HEK293 (cell line): ENCODE results near the gene RNF181.

Source experiments
- CTCF ChIA-PET: fragments of 350-600 bp; formaldehyde crosslinking; extraction: SDS; loops from one replicate; lab custom pipeline; 2021; ENCODE audit warnings: antibody characterized with exemption; lab: Yijun Ruan, JAX
- POLR2A ChIA-PET: fragments of 300-600 bp; formaldehyde crosslinking; extraction: SDS; loops from one replicate; lab custom pipeline; 2020; ENCODE audit warnings: antibody characterized with exemption, inconsistent platforms; lab: Yijun Ruan, JAX
- H3K27ac ChIP-seq: fragments of 200-500 bp; sonication (Bioruptor generic); 2 replicates; pipeline ENCODE4 v1.5.1; 2014; ENCODE audit warnings: low read depth, low read length, control low read depth, inconsistent platforms; ENCODE audit errors: extremely low read depth
- H3K36me3 ChIP-seq, 2 experiments: fragments of 200-500 bp in 1 of 2; sonication (Bioruptor generic) in 1 of 2; 1 replicate in 1 of 2; 2 replicates in 1 of 2; pipeline ENCODE4 v1.5.1; 2014 to 2017; ENCODE audit warnings: inconsistent platforms in 2 of 2, low read length in 2 of 2; ENCODE audit not compliant: control insufficient read depth in 2 of 2, insufficient read depth in 1 of 2
- H3K4me1 ChIP-seq: fragments of 200-500 bp; sonication (Bioruptor generic); 2 replicates; pipeline ENCODE4 v1.5.1; 2014; ENCODE audit warnings: mild to moderate bottlenecking, low read length, inconsistent platforms; ENCODE audit not compliant: control insufficient read depth, insufficient read depth
- H3K4me3 ChIP-seq: 2 replicates; pipeline ENCODE4 v1.5.1; 2011; ENCODE audit warnings: low read depth, mild to moderate bottlenecking, control low read depth, low read length, moderate library complexity
- H3K9me3 ChIP-seq: fragments of 200-500 bp; sonication (Bioruptor generic); 2 replicates; pipeline ENCODE4 v1.5.1; 2014; ENCODE audit warnings: low read depth, low read length, inconsistent platforms; ENCODE audit not compliant: control insufficient read depth, insufficient read depth
- GLI2 ChIP-seq: fragments of 450-650 bp; formaldehyde crosslinking; IDR thresholded peaks from 2 replicates; pipeline ENCODE4; 2017; ENCODE audit warnings: missing biosample characterization, missing genetic modification characterization, low read depth, borderline replicate concordance
- HOXA7 ChIP-seq: sonication (generic); formaldehyde crosslinking; IDR thresholded peaks from 2 replicates; pipeline ENCODE4 v1.8.1; 2022; ENCODE audit warnings: missing genetic modification reagents, borderline replicate concordance
- HOXD13 ChIP-seq: sonication (generic); formaldehyde crosslinking; IDR thresholded peaks from 2 replicates; pipeline ENCODE4 v1.8.0; 2022; ENCODE audit warnings: missing genetic modification reagents, borderline replicate concordance
- KLF16 ChIP-seq: fragments of 450-650 bp; formaldehyde crosslinking; IDR thresholded peaks from 2 replicates; pipeline ENCODE4 v1.5.1; 2017; ENCODE audit warnings: missing biosample characterization, missing genetic modification characterization
- MYNN ChIP-seq: fragments of 450-650 bp; formaldehyde crosslinking; IDR thresholded peaks from 2 replicates; pipeline ENCODE4 v1.5.1; 2016; ENCODE audit warnings: missing biosample characterization, missing genetic modification characterization, borderline replicate concordance
- SP3 ChIP-seq: fragments of 450-650 bp; formaldehyde crosslinking; IDR thresholded peaks from 2 replicates; pipeline ENCODE4 v1.5.1; 2016; ENCODE audit warnings: missing biosample characterization, missing genetic modification characterization
- WT1 ChIP-seq: fragments of 450-650 bp; formaldehyde crosslinking; IDR thresholded peaks from 2 replicates; pipeline ENCODE4 v1.5.1; 2016; ENCODE audit warnings: missing biosample characterization, missing genetic modification characterization
- ZBTB11 ChIP-seq: fragments of 450-650 bp; formaldehyde crosslinking; conservative IDR thresholded peaks from 2 replicates; pipeline ENCODE4 v1.5.1; 2016; ENCODE audit warnings: low read depth, missing biosample characterization, missing genetic modification characterization
- ZBTB20 ChIP-seq: fragments of 450-650 bp; formaldehyde crosslinking; IDR thresholded peaks from 2 replicates; pipeline ENCODE4 v1.5.1; 2016; ENCODE audit warnings: missing biosample characterization, missing genetic modification characterization
- ZFP3 ChIP-seq: fragments of 450-650 bp; formaldehyde crosslinking; IDR thresholded peaks from 2 replicates; pipeline ENCODE4 v1.5.1; 2016; ENCODE audit warnings: low read depth, missing biosample characterization, missing genetic modification characterization
- ZIC2 ChIP-seq: fragments of 450-650 bp; formaldehyde crosslinking; IDR thresholded peaks from 2 replicates; pipeline ENCODE4 v1.5.1; 2016; ENCODE audit warnings: missing biosample characterization, missing genetic modification characterization
- ZNF114 ChIP-seq: fragments of 450-650 bp; formaldehyde crosslinking; IDR thresholded peaks from 2 replicates; pipeline ENCODE4 v1.5.0; 2017; ENCODE audit warnings: missing biosample characterization, missing genetic modification characterization
- ZNF169 ChIP-seq: fragments of 450-650 bp; formaldehyde crosslinking; IDR thresholded peaks from 2 replicates; pipeline ENCODE4 v1.5.1; 2016; ENCODE audit warnings: missing biosample characterization, missing genetic modification characterization
- ZNF19 ChIP-seq: fragments of 450-650 bp; formaldehyde crosslinking; IDR thresholded peaks from 2 replicates; pipeline ENCODE4; 2016; ENCODE audit warnings: missing biosample characterization, missing genetic modification characterization, low read depth
- ZNF248 ChIP-seq: fragments of 450-650 bp; formaldehyde crosslinking; IDR thresholded peaks from 2 replicates; pipeline ENCODE4 v1.5.1; 2017; ENCODE audit warnings: missing biosample characterization, missing genetic modification characterization
- ZNF292 ChIP-seq: fragments of 450-650 bp; formaldehyde crosslinking; IDR thresholded peaks from 2 replicates; pipeline ENCODE4 v1.5.1; 2016; ENCODE audit warnings: low read depth, missing biosample characterization, missing genetic modification characterization, borderline replicate concordance
- ZNF324 ChIP-seq: fragments of 450-650 bp; formaldehyde crosslinking; IDR thresholded peaks from 2 replicates; pipeline ENCODE4 v1.5.1; 2016; ENCODE audit warnings: missing biosample characterization, missing genetic modification characterization
- ZNF37A ChIP-seq: fragments of 450-650 bp; IDR thresholded peaks from 2 replicates; pipeline ENCODE4 v1.5.1; 2018; ENCODE audit warnings: missing biosample characterization, missing genetic modification characterization
- ZNF423 ChIP-seq: fragments of 450-650 bp; formaldehyde crosslinking; IDR thresholded peaks from 2 replicates; pipeline ENCODE4 v1.5.1; 2016; ENCODE audit warnings: missing biosample characterization, missing genetic modification characterization
- ZNF433 ChIP-seq: fragments of 450-650 bp; formaldehyde crosslinking; IDR thresholded peaks from 2 replicates; pipeline ENCODE4 v1.5.1; 2016; ENCODE audit warnings: missing biosample characterization, missing genetic modification characterization, low read depth
- ZNF514 ChIP-seq: fragments of 450-650 bp; formaldehyde crosslinking; IDR thresholded peaks from 2 replicates; pipeline ENCODE4 v1.5.1; 2016; ENCODE audit warnings: missing biosample characterization, missing genetic modification characterization
- ZNF561 ChIP-seq: fragments of 450-650 bp; IDR thresholded peaks from 2 replicates; pipeline ENCODE4 v1.5.1; 2018; ENCODE audit warnings: missing biosample characterization, missing genetic modification characterization, borderline replicate concordance
- ZNF645 ChIP-seq: fragments of 450-650 bp; formaldehyde crosslinking; IDR thresholded peaks from 2 replicates; pipeline ENCODE4; 2016; ENCODE audit warnings: missing biosample characterization, missing genetic modification characterization
- ZNF664 ChIP-seq: fragments of 450-650 bp; formaldehyde crosslinking; IDR thresholded peaks from 2 replicates; pipeline ENCODE4 v1.5.1; 2016; ENCODE audit warnings: missing biosample characterization, missing genetic modification characterization
- ZNF792 ChIP-seq: fragments of 450-650 bp; formaldehyde crosslinking; IDR thresholded peaks from 2 replicates; pipeline ENCODE4 v1.5.1; 2016; ENCODE audit warnings: missing biosample characterization, missing genetic modification characterization
- TF ChIP-seq, protein P1 (sequence below): fragments of 450-650 bp; formaldehyde crosslinking; IDR thresholded peaks from 2 replicates; pipeline ENCODE4 v1.5.1; 2016; ENCODE audit warnings: missing biosample characterization, missing genetic modification characterization
- TF ChIP-seq, protein P2 (sequence below): fragments of 450-650 bp; formaldehyde crosslinking; IDR thresholded peaks from 2 replicates; pipeline ENCODE4 v1.5.1; 2016; ENCODE audit warnings: missing biosample characterization, missing genetic modification characterization
- TF ChIP-seq, protein P3 (sequence below): fragments of 450-650 bp; formaldehyde crosslinking; IDR thresholded peaks from 2 replicates; pipeline ENCODE4 v1.5.1; 2016; ENCODE audit warnings: missing biosample characterization, missing genetic modification characterization

The RNF181 gene

DNA sequence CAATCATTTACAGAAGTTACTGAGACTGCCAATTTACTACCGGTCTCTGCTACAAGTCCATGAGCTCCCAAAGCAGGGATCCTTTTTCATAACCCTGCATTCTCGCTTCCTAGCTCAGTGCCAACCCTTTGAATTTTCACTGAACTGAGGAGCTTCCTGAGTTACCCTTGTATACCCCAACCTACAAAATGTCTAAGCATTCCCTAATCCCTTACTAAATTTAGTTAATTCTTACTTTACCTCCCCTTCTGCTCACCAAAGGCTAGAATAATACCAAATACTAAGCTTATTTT lies 47.0 kb upstream of the RNF181 start:
- TF ChIP-seq ZNF169 (no peak), ZNF248 (tag by site-specific recombination) (no peak), ZNF423 (no peak), ZBTB11 (no peak), ZNF19 (tag by site-specific recombination) (no peak), ZNF433 (tag by site-specific recombination) (no peak), ZNF37A (tag by site-specific recombination) (no peak), ZNF292 (tag by site-specific recombination) (no peak), ZNF324 (tag by site-specific recombination) (no peak), ZNF514 (tag by site-specific recombination) (no peak), ZNF114 (tag by site-specific recombination) (no peak), MYNN (tag by site-specific recombination) (no peak), GLI2 (tag by site-specific recombination) (no peak), WT1 (tag by site-specific recombination) (no peak), HOXD13 (CRISPR knock-in tag) (no peak)
- TF ChIP-seq, protein P1, sequence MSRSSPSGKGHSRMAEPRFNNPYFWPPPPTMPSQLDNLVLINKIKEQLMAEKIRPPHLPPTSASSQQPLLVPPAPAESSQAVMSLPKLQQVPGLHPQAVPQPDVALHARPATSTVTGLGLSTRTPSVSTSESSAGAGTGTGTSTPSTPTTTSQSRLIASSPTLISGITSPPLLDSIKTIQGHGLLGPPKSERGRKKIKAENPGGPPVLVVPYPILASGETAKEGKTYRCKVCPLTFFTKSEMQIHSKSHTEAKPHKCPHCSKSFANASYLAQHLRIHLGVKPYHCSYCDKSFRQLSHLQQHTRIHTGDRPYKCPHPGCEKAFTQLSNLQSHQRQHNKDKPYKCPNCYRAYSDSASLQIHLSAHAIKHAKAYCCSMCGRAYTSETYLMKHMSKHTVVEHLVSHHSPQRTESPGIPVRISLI (tag by site-specific recombination): no peak
- TF ChIP-seq, protein P2, sequence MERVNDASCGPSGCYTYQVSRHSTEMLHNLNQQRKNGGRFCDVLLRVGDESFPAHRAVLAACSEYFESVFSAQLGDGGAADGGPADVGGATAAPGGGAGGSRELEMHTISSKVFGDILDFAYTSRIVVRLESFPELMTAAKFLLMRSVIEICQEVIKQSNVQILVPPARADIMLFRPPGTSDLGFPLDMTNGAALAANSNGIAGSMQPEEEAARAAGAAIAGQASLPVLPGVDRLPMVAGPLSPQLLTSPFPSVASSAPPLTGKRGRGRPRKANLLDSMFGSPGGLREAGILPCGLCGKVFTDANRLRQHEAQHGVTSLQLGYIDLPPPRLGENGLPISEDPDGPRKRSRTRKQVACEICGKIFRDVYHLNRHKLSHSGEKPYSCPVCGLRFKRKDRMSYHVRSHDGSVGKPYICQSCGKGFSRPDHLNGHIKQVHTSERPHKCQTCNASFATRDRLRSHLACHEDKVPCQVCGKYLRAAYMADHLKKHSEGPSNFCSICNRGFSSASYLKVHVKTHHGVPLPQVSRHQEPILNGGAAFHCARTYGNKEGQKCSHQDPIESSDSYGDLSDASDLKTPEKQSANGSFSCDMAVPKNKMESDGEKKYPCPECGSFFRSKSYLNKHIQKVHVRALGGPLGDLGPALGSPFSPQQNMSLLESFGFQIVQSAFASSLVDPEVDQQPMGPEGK (tag by site-specific recombination): no peak
- TF ChIP-seq, protein P3, sequence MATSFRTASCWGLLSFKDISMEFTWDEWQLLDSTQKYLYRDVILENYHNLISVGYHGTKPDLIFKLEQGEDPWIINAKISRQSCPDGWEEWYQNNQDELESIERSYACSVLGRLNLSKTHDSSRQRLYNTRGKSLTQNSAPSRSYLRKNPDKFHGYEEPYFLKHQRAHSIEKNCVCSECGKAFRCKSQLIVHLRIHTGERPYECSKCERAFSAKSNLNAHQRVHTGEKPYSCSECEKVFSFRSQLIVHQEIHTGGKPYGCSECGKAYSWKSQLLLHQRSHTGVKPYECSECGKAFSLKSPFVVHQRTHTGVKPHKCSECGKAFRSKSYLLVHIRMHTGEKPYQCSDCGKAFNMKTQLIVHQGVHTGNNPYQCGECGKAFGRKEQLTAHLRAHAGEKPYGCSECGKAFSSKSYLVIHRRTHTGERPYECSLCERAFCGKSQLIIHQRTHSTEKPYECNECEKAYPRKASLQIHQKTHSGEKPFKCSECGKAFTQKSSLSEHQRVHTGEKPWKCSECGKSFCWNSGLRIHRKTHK (tag by site-specific recombination): no peak
- TF ChIP-seq, all 188 proteins: peak for 0
- POLR2A ChIA-PET: interaction anchor here (0.6 to 12.3 kb wide), 7 partner anchors 10 to 194 kb away, joined by 3 to 106 read pairs (median 5); partner anchors contain the start of genes ELMOD3, GGCX, MAT2A and SH2D6
- CTCF ChIA-PET: interaction anchor here (0.6 to 9.8 kb wide), 8 partner anchors 9 to 248 kb away, joined by 3 to 144 read pairs (median 3); partner anchors contain the start of gene SH2D6
- H3K4me3 ChIP-seq: no peak overlapping the region
- H3K4me1 ChIP-seq: no peaks in the 10 kb centered on the region
- peaks cover 22 to 90% of the 10 kb centered on the region in 2 experiments for H3K36me3 ChIP-seq
- H3K27ac ChIP-seq: no peak overlapping the region
- H3K9me3 ChIP-seq: no peaks in the 10 kb centered on the region

DNA sequence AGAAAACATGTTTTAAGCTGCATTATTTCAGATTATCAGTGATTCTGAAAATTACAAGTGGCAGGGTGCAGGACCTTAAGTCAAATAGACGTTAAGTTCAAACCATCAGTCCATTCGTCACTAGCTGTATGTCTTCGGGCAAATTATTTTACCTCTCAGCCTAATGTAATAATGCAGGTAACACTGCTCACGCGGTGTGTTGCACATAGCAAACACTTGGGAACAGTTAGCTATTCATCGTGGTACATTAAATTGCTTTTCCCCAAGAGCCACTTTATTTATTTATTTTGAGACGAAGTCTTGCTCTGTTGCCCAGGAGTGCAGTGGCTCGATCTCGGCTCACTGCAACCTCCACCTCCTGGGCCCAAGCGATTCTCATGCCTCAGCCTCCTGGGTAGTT lies 46.5 kb upstream of the RNF181 start:
- Histone ChIP-seq H3K4me1 (no peaks in the 10 kb centered on the region), H3K36me3 (peaks cover 26 to 90% of the 10 kb centered on the region in 2 experiments), H3K27ac (no peak overlapping the region), H3K4me3 (no peak overlapping the region), H3K9me3 (no peaks in the 10 kb centered on the region)
- ChIA-PET CTCF (interaction anchor here (0.6 to 9.8 kb wide), 7 partner anchors 8 to 248 kb away, joined by 3 to 144 read pairs (median 4); partner anchors contain the start of genes MAT2A and SH2D6), POLR2A (interaction anchor here (0.8 to 12.3 kb wide), 4 partner anchors 10 to 194 kb away, joined by 3 to 106 read pairs (median 4); partner anchors contain the start of genes ELMOD3, GGCX and MAT2A)
- TF ChIP-seq ZNF792 (tag by site-specific recombination) (no peak), ZNF664 (tag by site-specific recombination) (no peak), ZBTB20 (tag by site-specific recombination) (no peak), ZNF645 (no peak), SP3 (tag by site-specific recombination) (no peak), ZNF514 (tag by site-specific recombination) (no peak), HOXA7 (CRISPR knock-in tag) (no peak), ZIC2 (tag by site-specific recombination) (no peak), ZNF324 (tag by site-specific recombination) (no peak), ZNF561 (tag by site-specific recombination) (no peak), ZFP3 (tag by site-specific recombination) (no peak), KLF16 (tag by site-specific recombination) (no peak)
